Stimulated activated CD4-positive, alpha-beta T cell treated with anti-CD3 and anti-CD28 coated beads, Interleukin-1b, Interleukin-23, amount 100 ng/mL, for 1 hour (primary cell): ENCODE measurements around the gene EHHADH.

ENCODE experiments used
- DNase-seq, 2 donors: peaks; one replicate each; pipeline ENCODE4 v3.0.0-alpha.2; 2020; ENCODE audit warnings: low read depth in 2 of 2

Gene EHHADH

GRCh38 chr3:185197068-185197467 is 56.8 kb downstream of the EHHADH start:
- no peak for DNase-seq

- DNase-seq = no peak
Observed at GRCh38 chr3:185195652-185196051, 58.2 kb downstream of the EHHADH start.

- no peak for DNase-seq
Observed at GRCh38 chr3:185188816-185189215, 65.0 kb downstream of the EHHADH start.

GRCh38 chr3:185187391-185187790 is 66.5 kb downstream of the EHHADH start:
- no peak for DNase-seq

- no peak for DNase-seq
Observed at GRCh38 chr3:185176750-185177359, 77.0 kb downstream of the EHHADH start.

- DNase-seq = no peak
Observed at GRCh38 chr3:185175370-185175987, 78.4 kb downstream of the EHHADH start.

- DNase-seq = no peak
Observed at GRCh38 chr3:185172086-185173049, 81.5 kb downstream of the EHHADH start.

- no peak for DNase-seq
Observed at GRCh38 chr3:185164428-185165217, 89.2 kb downstream of the EHHADH start.

- no peak for DNase-seq
Observed at GRCh38 chr3:185162634-185163033, 91.2 kb downstream of the EHHADH start.

- DNase-seq = no peak
Observed at GRCh38 chr3:185161761-185162160, 92.1 kb downstream of the EHHADH start.

GRCh38 chr3:185157347-185157746 is 96.5 kb downstream of the EHHADH start:
- no peak for DNase-seq

- DNase-seq = no peak
Observed at GRCh38 chr3:185155678-185156077, 98.2 kb downstream of the EHHADH start.

GRCh38 chr3:185153861-185154629 is 99.8 kb downstream of the EHHADH start:
- DNase-seq = no peak

GRCh38 chr3:185153171-185153771 is 100.6 kb downstream of the EHHADH start:
- no peak for DNase-seq

GRCh38 chr3:185152410-185153170 is 101.3 kb downstream of the EHHADH start, which contains the start of gene C3orf70:
TSS of gene C3orf70 (minus strand) at chr3:185153060. CDS start at chr3:185152823, 237 bp downstream.
- DNase-seq = no peak

- DNase-seq = no peak
Observed at GRCh38 chr3:185151964-185152409, 101.9 kb downstream of the EHHADH start.

GRCh38 chr3:185151101-185151963 is 102.5 kb downstream of the EHHADH start:
- no peak for DNase-seq

GRCh38 chr3:185150561-185150960 is 103.3 kb downstream of the EHHADH start:
- DNase-seq = no peak

GRCh38 chr3:185149591-185149990 is 104.3 kb downstream of the EHHADH start:
- no peak for DNase-seq
